Central memory CD8-positive, alpha-beta T cell (primary cell): Measurements from ENCODE around the gene EDARADD.
"Not testable (repeated sequence)": the region's sequence is repeated elsewhere in the genome, so short reads cannot be mapped to it uniquely, and the experiment has no call there.

Experiments
- ATAC-seq: fragments of 150-1000 bp; cut with Tn5 transposase; replicated peaks from 2 replicates; pipeline ENCODE4 v1.10.0; 2022; ENCODE audit warnings: mild to moderate bottlenecking, moderate FRiP score, moderate number of reproducible peaks; ENCODE audit not compliant: poor library complexity, severe bottlenecking; ENCODE audit errors: extremely low read depth
- DNase-seq, 2 donors: peaks; one replicate each; pipeline ENCODE4 v3.0.0; 2021; ENCODE audit warnings: low spot score in 2 of 2
- H3K27ac Mint-ChIP-seq: one replicate; pipeline ENCODE4 v1.8.0; 2022; ENCODE audit warnings: low read depth, mild to moderate bottlenecking, moderate library complexity, mixed read lengths
- H3K27me3 Mint-ChIP-seq: one replicate; pipeline ENCODE4 v1.8.0; 2022; ENCODE audit warnings: mixed read lengths
- H3K36me3 Mint-ChIP-seq: one replicate; pipeline ENCODE4 v1.8.0; 2022; ENCODE audit warnings: mild to moderate bottlenecking, moderate library complexity, mixed read lengths; ENCODE audit not compliant: insufficient read depth
- H3K4me1 Mint-ChIP-seq: one replicate; pipeline ENCODE4 v1.8.0; 2022; ENCODE audit warnings: mixed read lengths
- H3K4me3 Mint-ChIP-seq: one replicate; pipeline ENCODE4 v1.8.0; 2022; ENCODE audit warnings: mild to moderate bottlenecking, moderate library complexity, mixed read lengths
- H3K9me3 Mint-ChIP-seq: one replicate; pipeline ENCODE4 v1.8.0; 2022; ENCODE audit warnings: mixed read lengths

EDARADD gene

GRCh38 chr1:236484310-236484971 is 90.4 kb downstream of the EDARADD start:
- DNase-seq (no peak), ATAC-seq (no peak)
- Mint-ChIP-seq H3K4me1 (no peaks in the 10 kb centered on the region), H3K4me3 (no peak overlapping the region), H3K36me3 (peaks cover 8% of the 10 kb centered on the region), H3K27ac (no peak overlapping the region), H3K27me3 (no peaks in the 10 kb centered on the region), H3K9me3 (no peaks in the 10 kb centered on the region)

- Mint-ChIP-seq H3K27me3 (peaks cover 5% of the 10 kb centered on the region), H3K4me3 (no peak overlapping the region), H3K9me3 (no peaks in the 10 kb centered on the region), H3K4me1 (peaks cover 2% of the 10 kb centered on the region), H3K36me3 (peaks cover 5% of the 10 kb centered on the region), H3K27ac (no peak overlapping the region)
- DNase-seq (no peak), ATAC-seq (no peak)
These were observed 92.4 kb downstream of the EDARADD start for GRCh38 chr1:236486356-236487002.

GRCh38 chr1:236489161-236489560 is 95.1 kb downstream of the EDARADD start:
- ATAC-seq, H3K4me3 Mint-ChIP-seq, H3K4me1 Mint-ChIP-seq, H3K36me3 Mint-ChIP-seq, H3K9me3 Mint-ChIP-seq, DNase-seq, H3K27ac Mint-ChIP-seq: not testable (repeated sequence)
- H3K27me3 Mint-ChIP-seq: peaks cover 16% of the 10 kb centered on the region

GRCh38 chr1:236489710-236490377 is 95.8 kb downstream of the EDARADD start:
- Mint-ChIP-seq H3K4me1 (peaks cover 5% of the 10 kb centered on the region), H3K9me3 (no peaks in the 10 kb centered on the region), H3K4me3 (no peak overlapping the region), H3K36me3 (peaks cover 1% of the 10 kb centered on the region), H3K27me3 (peaks cover 16% of the 10 kb centered on the region), H3K27ac (no peak overlapping the region)
- peak; percentile 36 for ATAC-seq
- no peak for DNase-seq

GRCh38 chr1:236491469-236492136 is 97.5 kb downstream of the EDARADD start:
- Mint-ChIP-seq H3K4me3 (no peak overlapping the region), H3K27ac (no peak overlapping the region)

GRCh38 chr1:236492378-236492777 is 98.3 kb downstream of the EDARADD start:
- H3K36me3 Mint-ChIP-seq: peaks cover 1% of the 10 kb centered on the region
- ATAC-seq (no peak), DNase-seq (no peak)
- H3K4me3 Mint-ChIP-seq: no peak overlapping the region
- no peak overlapping the region for H3K27ac Mint-ChIP-seq
- H3K9me3 Mint-ChIP-seq: no peaks in the 10 kb centered on the region
- H3K27me3 Mint-ChIP-seq: peaks cover 26% of the 10 kb centered on the region
- H3K4me1 Mint-ChIP-seq: peaks cover 5% of the 10 kb centered on the region

More at GRCh38 chr1:236491469-236492136, 97.5 kb downstream of the EDARADD start:
- DNase-seq (no peak), ATAC-seq (no peak)
- no peaks in the 10 kb centered on the region for H3K9me3 Mint-ChIP-seq
- peaks cover 5% of the 10 kb centered on the region for H3K4me1 Mint-ChIP-seq
- peaks cover 1% of the 10 kb centered on the region for H3K36me3 Mint-ChIP-seq
- H3K27me3 Mint-ChIP-seq: peaks cover 25% of the 10 kb centered on the region

- ATAC-seq: no peak
- no peaks in the 10 kb centered on the region for H3K9me3 Mint-ChIP-seq
- H3K27ac Mint-ChIP-seq: no peak overlapping the region
- DNase-seq: no peak
- H3K36me3 Mint-ChIP-seq: peaks cover 1% of the 10 kb centered on the region
- H3K4me3 Mint-ChIP-seq: no peak overlapping the region
- H3K4me1 Mint-ChIP-seq: peaks cover 5% of the 10 kb centered on the region
- peaks cover 35% of the 10 kb centered on the region for H3K27me3 Mint-ChIP-seq
These were observed 100.0 kb downstream of the EDARADD start for GRCh38 chr1:236494082-236494481.

GRCh38 chr1:236494586-236495466 is 100.7 kb downstream of the EDARADD start:
- H3K27me3 Mint-ChIP-seq: peaks cover 35% of the 10 kb centered on the region
- no peak overlapping the region for H3K27ac Mint-ChIP-seq
- H3K4me1 Mint-ChIP-seq: peaks cover 5% of the 10 kb centered on the region
- no peak for DNase-seq
- no peaks in the 10 kb centered on the region for H3K9me3 Mint-ChIP-seq
- no peak for ATAC-seq
- peaks cover 1% of the 10 kb centered on the region for H3K36me3 Mint-ChIP-seq
- H3K4me3 Mint-ChIP-seq: no peak overlapping the region

- no peak for ATAC-seq
- no peak for DNase-seq
- Mint-ChIP-seq H3K9me3 (no peaks in the 10 kb centered on the region), H3K27me3 (peaks cover 35% of the 10 kb centered on the region), H3K27ac (no peak overlapping the region), H3K36me3 (peaks cover 1% of the 10 kb centered on the region), H3K4me1 (peaks cover 5% of the 10 kb centered on the region), H3K4me3 (no peak overlapping the region)
These were observed 101.5 kb downstream of the EDARADD start for GRCh38 chr1:236495467-236496112.

- no peak overlapping the region for H3K4me3 Mint-ChIP-seq
- H3K4me1 Mint-ChIP-seq: peaks cover 5% of the 10 kb centered on the region
- H3K27me3 Mint-ChIP-seq: peaks cover 25% of the 10 kb centered on the region
- H3K27ac Mint-ChIP-seq: no peak overlapping the region
- H3K36me3 Mint-ChIP-seq: no peaks in the 10 kb centered on the region
- no peak for DNase-seq
- no peaks in the 10 kb centered on the region for H3K9me3 Mint-ChIP-seq
- ATAC-seq: no peak
These were observed 103.8 kb downstream of the EDARADD start for GRCh38 chr1:236497908-236498307.

- H3K4me3 Mint-ChIP-seq: no peak overlapping the region
- no peak overlapping the region for H3K27ac Mint-ChIP-seq
These were observed 107.0 kb downstream of the EDARADD start for GRCh38 chr1:236501093-236501492.

More at GRCh38 chr1:236501093-236501492, 107.0 kb downstream of the EDARADD start:
- H3K9me3 Mint-ChIP-seq: no peaks in the 10 kb centered on the region
- H3K36me3 Mint-ChIP-seq: no peaks in the 10 kb centered on the region
- DNase-seq (no peak), ATAC-seq (no peak)
- H3K27me3 Mint-ChIP-seq: peaks cover 21% of the 10 kb centered on the region
- H3K4me1 Mint-ChIP-seq: peaks cover 9% of the 10 kb centered on the region
